Loucy (cell line): ENCODE measurements around the gene ACAD11.

Source experiments
- H2AFZ ChIP-seq: fragments of 200-600 bp; sonication (generic); 2 replicates; pipeline ENCODE4 v1.6.0; 2016; ENCODE audit warnings: antibody characterized with exemption, mild to moderate bottlenecking, low read length, moderate library complexity
- H3F3A ChIP-seq: fragments of 200-600 bp; 2 replicates; pipeline ENCODE4 v1.6.0; 2016; ENCODE audit warnings: antibody characterized with exemption, low read depth, mild to moderate bottlenecking
- H3K27me3 ChIP-seq: fragments of 200-600 bp; sonication (generic); 2 replicates; pipeline ENCODE4 v1.6.1; 2014; ENCODE audit warnings: low read length, mild to moderate bottlenecking; ENCODE audit not compliant: insufficient read depth, poor library complexity, severe bottlenecking
- H3K36me3 ChIP-seq: fragments of 200-600 bp; sonication (generic); 2 replicates; pipeline ENCODE4 v1.6.1; 2016; ENCODE audit warnings: low read length; ENCODE audit not compliant: insufficient read depth
- H3K4me1 ChIP-seq: fragments of 200-600 bp; sonication (generic); 2 replicates; pipeline ENCODE4 v1.5.1; 2014; ENCODE audit warnings: low read length, mild to moderate bottlenecking; ENCODE audit not compliant: insufficient read depth, poor library complexity, severe bottlenecking
- H3K4me2 ChIP-seq: fragments of 200-600 bp; sonication (generic); 2 replicates; pipeline ENCODE4 v1.6.0; 2014; ENCODE audit warnings: antibody characterized with exemption, low read length, low read depth, mild to moderate bottlenecking; ENCODE audit not compliant: poor library complexity, severe bottlenecking
- H3K4me3 ChIP-seq: fragments of 200-600 bp; sonication (generic); 2 replicates; pipeline ENCODE4 v1.5.1; 2014; ENCODE audit warnings: low read length, mild to moderate bottlenecking, mixed read lengths; ENCODE audit not compliant: poor library complexity, severe bottlenecking
- H3K79me2 ChIP-seq: fragments of 200-600 bp; sonication (generic); 2 replicates; pipeline ENCODE4 v1.6.1; 2014; ENCODE audit warnings: low read length; ENCODE audit not compliant: insufficient read depth
- H3K9ac ChIP-seq: fragments of 200-600 bp; sonication (generic); 2 replicates; pipeline ENCODE4 v1.6.0; 2014; ENCODE audit warnings: mild to moderate bottlenecking, low read depth, low read length, moderate library complexity; ENCODE audit not compliant: poor library complexity, severe bottlenecking
- H3K9me2 ChIP-seq: fragments of 200-600 bp; sonication (generic); replicated peaks from 2 replicates; pipeline ENCODE4 v1.6.1; 2016; ENCODE audit warnings: low read depth, low read length, mixed read lengths
- H3K9me3 ChIP-seq: fragments of 200-600 bp; sonication (generic); 2 replicates; pipeline ENCODE4 v1.6.1; 2014; ENCODE audit warnings: mild to moderate bottlenecking, antibody characterized with exemption, low read length, low read depth; ENCODE audit not compliant: insufficient read depth
- H4K20me1 ChIP-seq: fragments of 200-600 bp; sonication (generic); 2 replicates; pipeline ENCODE4 v1.6.0; 2014; ENCODE audit warnings: antibody characterized with exemption, low read length, mild to moderate bottlenecking; ENCODE audit not compliant: insufficient read depth, poor library complexity, severe bottlenecking
- EZH2phosphoT487 ChIP-seq: fragments of 200-600 bp; IDR thresholded peaks from 2 replicates; pipeline ENCODE4 v1.6.1; 2018; ENCODE audit warnings: antibody characterized with exemption, mild to moderate bottlenecking, moderate library complexity, borderline replicate concordance
- TF ChIP-seq, protein P1 (sequence below): fragments of 200-600 bp; sonication (generic); conservative IDR thresholded peaks from 2 replicates; pipeline ENCODE4 v1.5.1; 2014; ENCODE audit warnings: mild to moderate bottlenecking, antibody characterized with exemption, low read length

Gene ACAD11

GRCh38 chr3:132694991-132695390 is 35.4 kb upstream of the ACAD11 start:
- Histone ChIP-seq H3K9ac (no peak overlapping the region), H3K4me1 (no peaks in the 10 kb centered on the region), H3K9me2 (no peaks in the 10 kb centered on the region), H3K4me2 (no peak overlapping the region), H3F3A (no peaks in the 10 kb centered on the region), H3K4me3 (no peak overlapping the region), H2AFZ (no peak overlapping the region), H3K9me3 (no peaks in the 10 kb centered on the region), H4K20me1 (no peaks in the 10 kb centered on the region), H3K27me3 (no peaks in the 10 kb centered on the region), H3K79me2 (no peaks in the 10 kb centered on the region), H3K36me3 (peaks cover 75% of the 10 kb centered on the region; the same call in 1 of the 2 replicates)
- no peak for TF ChIP-seq EZH2phosphoT487
- TF ChIP-seq, protein P1, sequence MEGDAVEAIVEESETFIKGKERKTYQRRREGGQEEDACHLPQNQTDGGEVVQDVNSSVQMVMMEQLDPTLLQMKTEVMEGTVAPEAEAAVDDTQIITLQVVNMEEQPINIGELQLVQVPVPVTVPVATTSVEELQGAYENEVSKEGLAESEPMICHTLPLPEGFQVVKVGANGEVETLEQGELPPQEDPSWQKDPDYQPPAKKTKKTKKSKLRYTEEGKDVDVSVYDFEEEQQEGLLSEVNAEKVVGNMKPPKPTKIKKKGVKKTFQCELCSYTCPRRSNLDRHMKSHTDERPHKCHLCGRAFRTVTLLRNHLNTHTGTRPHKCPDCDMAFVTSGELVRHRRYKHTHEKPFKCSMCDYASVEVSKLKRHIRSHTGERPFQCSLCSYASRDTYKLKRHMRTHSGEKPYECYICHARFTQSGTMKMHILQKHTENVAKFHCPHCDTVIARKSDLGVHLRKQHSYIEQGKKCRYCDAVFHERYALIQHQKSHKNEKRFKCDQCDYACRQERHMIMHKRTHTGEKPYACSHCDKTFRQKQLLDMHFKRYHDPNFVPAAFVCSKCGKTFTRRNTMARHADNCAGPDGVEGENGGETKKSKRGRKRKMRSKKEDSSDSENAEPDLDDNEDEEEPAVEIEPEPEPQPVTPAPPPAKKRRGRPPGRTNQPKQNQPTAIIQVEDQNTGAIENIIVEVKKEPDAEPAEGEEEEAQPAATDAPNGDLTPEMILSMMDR, result no peak

DNA sequence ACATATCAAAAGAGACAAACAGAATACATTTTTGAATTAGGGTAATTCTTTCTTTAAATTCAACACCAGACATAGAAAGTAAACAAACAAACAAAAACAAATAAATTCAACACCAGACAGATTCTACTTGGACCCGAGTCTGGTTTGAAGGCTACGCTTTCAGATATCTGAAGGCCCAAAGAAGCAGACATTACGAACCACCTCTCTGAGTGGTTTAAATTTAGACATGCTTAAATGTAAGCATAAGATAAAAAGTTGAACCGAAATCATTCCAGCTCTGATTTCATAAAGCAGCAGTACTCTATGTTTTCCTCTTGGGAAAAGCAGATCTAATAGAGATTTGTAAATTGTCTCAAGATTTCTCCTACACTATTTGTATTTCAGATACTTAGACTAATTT is 30.4 kb upstream of the ACAD11 start:
- Histone ChIP-seq H3K79me2 (no peaks in the 10 kb centered on the region), H3K27me3 (no peaks in the 10 kb centered on the region), H3K36me3 (peaks cover 70% of the 10 kb centered on the region), H2AFZ (no peak overlapping the region), H4K20me1 (no peaks in the 10 kb centered on the region), H3K4me3 (no peak overlapping the region), H3K9me2 (no peaks in the 10 kb centered on the region), H3K4me1 (no peaks in the 10 kb centered on the region), H3K9me3 (no peaks in the 10 kb centered on the region), H3K9ac (no peak overlapping the region), H3K4me2 (no peak overlapping the region), H3F3A (no peaks in the 10 kb centered on the region)
- TF ChIP-seq EZH2phosphoT487, result no peak

DNA sequence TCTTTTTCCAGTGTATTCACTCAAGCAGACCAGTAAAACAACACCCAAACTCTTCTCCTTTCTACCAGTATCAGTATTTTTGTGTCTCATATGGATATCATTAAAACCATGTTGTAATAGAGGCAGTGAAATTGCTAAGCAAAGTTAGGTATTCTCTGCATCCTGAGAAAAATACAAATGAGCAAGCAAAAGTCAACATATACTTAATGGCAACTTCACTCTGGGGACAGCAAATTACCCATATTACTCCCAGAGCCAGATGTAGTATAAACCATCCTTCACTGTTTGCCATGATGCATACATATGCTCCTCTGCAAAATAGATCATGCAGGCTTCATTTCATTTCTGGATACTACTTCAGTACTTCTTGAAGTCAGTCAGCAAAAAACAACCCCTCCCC is 22.6 kb upstream of the ACAD11 start:
- Histone ChIP-seq H4K20me1 (no peaks in the 10 kb centered on the region), H2AFZ (no peak overlapping the region), H3K9ac (no peak overlapping the region), H3K4me3 (no peak overlapping the region), H3K79me2 (no peaks in the 10 kb centered on the region), H3K4me2 (no peak overlapping the region), H3K4me1 (no peaks in the 10 kb centered on the region), H3K36me3 (peaks cover 45% of the 10 kb centered on the region; the same call in 1 of the 2 replicates), H3F3A (no peaks in the 10 kb centered on the region), H3K9me3 (no peaks in the 10 kb centered on the region), H3K9me2 (no peaks in the 10 kb centered on the region), H3K27me3 (no peaks in the 10 kb centered on the region)
- TF ChIP-seq, protein P1, result no peak
- TF ChIP-seq EZH2phosphoT487, result no peak

DNA sequence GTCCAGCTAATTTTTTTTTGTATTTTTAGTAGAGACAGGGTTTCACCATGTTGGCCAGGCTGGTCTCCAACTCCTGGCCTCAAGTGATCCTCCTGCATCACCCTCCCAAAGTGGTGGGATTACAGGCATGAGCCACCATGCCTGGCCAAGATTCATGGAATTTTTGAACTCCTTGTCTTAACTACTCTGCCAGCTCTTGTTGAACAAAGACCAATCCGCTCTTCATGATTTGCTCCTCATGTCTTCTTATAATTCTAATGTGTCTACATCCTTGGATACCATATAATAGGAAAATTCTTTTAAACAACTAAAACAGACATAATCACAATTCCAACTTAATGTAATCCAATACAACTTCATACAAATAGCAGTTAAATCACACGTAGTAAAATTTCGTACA is 21.8 kb upstream of the ACAD11 start:
- no peak overlapping the region for H3K9ac ChIP-seq
- H4K20me1 ChIP-seq, result no peaks in the 10 kb centered on the region
- no peaks in the 10 kb centered on the region for H3F3A ChIP-seq
- peaks cover 53% of the 10 kb centered on the region; the same call in 1 of the 2 replicates for H3K36me3 ChIP-seq
- no peaks in the 10 kb centered on the region for H3K27me3 ChIP-seq
- no peak for TF ChIP-seq EZH2phosphoT487
- TF ChIP-seq, protein P1, result no peak
- H2AFZ ChIP-seq, result no peak overlapping the region
- no peaks in the 10 kb centered on the region for H3K9me3 ChIP-seq
- H3K4me1 ChIP-seq, result no peaks in the 10 kb centered on the region
- H3K4me2 ChIP-seq, result no peak overlapping the region
- H3K9me2 ChIP-seq, result no peaks in the 10 kb centered on the region
- no peak overlapping the region for H3K4me3 ChIP-seq
- H3K79me2 ChIP-seq, result no peaks in the 10 kb centered on the region
